HepG2 (cell line): ENCODE measurements around the gene DNAAF1. TPM values are rescaled to one million over a fixed set of nuclear protein-coding genes. Genes with fewer than 3 reads are reported as not detected.

ENCODE experiments used
- AFF4 ChIP-seq: sonication (generic); formaldehyde crosslinking; IDR thresholded peaks from 2 replicates; pipeline ENCODE4 v1.4.0; 2020; ENCODE audit warnings: missing genetic modification reagents
- DDIT3 ChIP-seq: sonication (generic); formaldehyde crosslinking; IDR thresholded peaks from 2 replicates; pipeline ENCODE4 v1.4.0; 2020; ENCODE audit warnings: mild to moderate bottlenecking, missing genetic modification reagents
- ELF4 ChIP-seq: sonication (generic); formaldehyde crosslinking; IDR thresholded peaks from 2 replicates; pipeline ENCODE4 v1.5.0; 2020; ENCODE audit warnings: missing genetic modification reagents, mild to moderate bottlenecking, moderate library complexity, borderline replicate concordance
- ERF ChIP-seq: IDR thresholded peaks from 2 replicates; pipeline ENCODE4 v1.6.1; 2018; ENCODE audit warnings: missing biosample characterization, missing genetic modification reagents
- FOXO1 ChIP-seq: sonication (generic); formaldehyde crosslinking; IDR thresholded peaks from 2 replicates; pipeline ENCODE4 v1.4.0; 2020; ENCODE audit warnings: missing genetic modification reagents
- HCFC1 ChIP-seq: fragments of 150-350 bp; IDR thresholded peaks from 2 replicates; pipeline ENCODE4 v1.6.1; 2014; ENCODE audit warnings: low read depth, low read length
- HOXA3 ChIP-seq: sonication (generic); formaldehyde crosslinking; IDR thresholded peaks from 2 replicates; pipeline ENCODE4 v1.5.0; 2020; ENCODE audit warnings: missing genetic modification reagents
- IKZF4 ChIP-seq: sonication (generic); formaldehyde crosslinking; IDR thresholded peaks from 2 replicates; pipeline ENCODE4 v1.5.1; 2020; ENCODE audit warnings: borderline replicate concordance, mild to moderate bottlenecking, low read depth, missing genetic modification reagents; ENCODE audit errors: not compliant biosample characterization
- MYNN ChIP-seq: sonication (generic); formaldehyde crosslinking; IDR thresholded peaks from 2 replicates; pipeline ENCODE4 v1.4.0; 2020; ENCODE audit warnings: mild to moderate bottlenecking, low read depth, missing genetic modification reagents
- NCOA1 ChIP-seq: sonication (generic); formaldehyde crosslinking; IDR thresholded peaks from 2 replicates; pipeline ENCODE4 v1.9.0; 2021; ENCODE audit warnings: missing genetic modification reagents
- NCOA5 ChIP-seq: sonication (generic); formaldehyde crosslinking; IDR thresholded peaks from 2 replicates; pipeline ENCODE4 v1.4.0; 2020; ENCODE audit warnings: missing genetic modification reagents
- NFYC ChIP-seq: IDR thresholded peaks from 2 replicates; pipeline ENCODE4 v1.6.1; 2016; ENCODE audit warnings: missing genetic modification reagents, missing compliant biosample characterization
- ZNF281 ChIP-seq: sonication (generic); formaldehyde crosslinking; IDR thresholded peaks from 2 replicates; pipeline ENCODE4 v1.4.0; 2020; ENCODE audit warnings: missing genetic modification reagents, borderline replicate concordance
- ZNF615 ChIP-seq: sonication (generic); formaldehyde crosslinking; IDR thresholded peaks from 2 replicates; pipeline ENCODE4 v1.5.0; 2020; ENCODE audit warnings: mild to moderate bottlenecking, missing genetic modification reagents, borderline replicate concordance
- ZSCAN25 ChIP-seq: sonication (generic); formaldehyde crosslinking; IDR thresholded peaks from 2 replicates; pipeline ENCODE4 v1.8.0; 2022; ENCODE audit warnings: mild to moderate bottlenecking, missing genetic modification reagents
- polyA plus RNA-seq, 8 experiments: library from polyadenylated mRNA; depleted of rRNA in 3 of 8; stranded (reverse) in 7 of 8; unstranded in 1 of 8; fragments of >200 nt; fragmentation: Illumina TruSeq in 4 of 8; extraction: Trizol in 4 of 8; gene quantifications; 2 replicates each; pipeline versions ENCODE4 v1.2.1 to v1.2.3, GENCODE V29; 2011 to 2016; ENCODE audit warnings: low read depth in 4 of 8, missing spikeins in 1 of 8, mixed read lengths in 1 of 8; ENCODE audit not compliant: insufficient read depth in 1 of 8
- total RNA-seq, 5 experiments: library from RNA; depleted of rRNA; stranded (reverse); fragments of >200 nt; fragmentation: Illumina TruSeq; extraction: Trizol; gene quantifications; 2 replicates each; pipeline ENCODE4 v1.2.3, GENCODE V29; 2016; ENCODE audit warnings: low read depth in 1 of 5
- TF ChIP-seq, protein P1 (sequence below): sonication (generic); formaldehyde crosslinking; IDR thresholded peaks from 2 replicates; pipeline ENCODE4 v1.4.0; 2020; ENCODE audit warnings: missing genetic modification reagents
- TF ChIP-seq, protein P2 (sequence below): sonication (generic); formaldehyde crosslinking; IDR thresholded peaks from 2 replicates; pipeline ENCODE4 v1.4.0; 2020; ENCODE audit warnings: missing genetic modification reagents
- TF ChIP-seq, protein P3 (sequence below): IDR thresholded peaks from 2 replicates; pipeline ENCODE4 v1.6.1; 2016; ENCODE audit warnings: missing biosample characterization, missing genetic modification reagents, low read depth

Gene DNAAF1
- total and polyA plus RNA-seq, 2 of the 13 experiments (the other 11 are each of a cell fraction or from before 2014, with no cell fraction given): 0.04 TPM; not detected in 1

DNA sequence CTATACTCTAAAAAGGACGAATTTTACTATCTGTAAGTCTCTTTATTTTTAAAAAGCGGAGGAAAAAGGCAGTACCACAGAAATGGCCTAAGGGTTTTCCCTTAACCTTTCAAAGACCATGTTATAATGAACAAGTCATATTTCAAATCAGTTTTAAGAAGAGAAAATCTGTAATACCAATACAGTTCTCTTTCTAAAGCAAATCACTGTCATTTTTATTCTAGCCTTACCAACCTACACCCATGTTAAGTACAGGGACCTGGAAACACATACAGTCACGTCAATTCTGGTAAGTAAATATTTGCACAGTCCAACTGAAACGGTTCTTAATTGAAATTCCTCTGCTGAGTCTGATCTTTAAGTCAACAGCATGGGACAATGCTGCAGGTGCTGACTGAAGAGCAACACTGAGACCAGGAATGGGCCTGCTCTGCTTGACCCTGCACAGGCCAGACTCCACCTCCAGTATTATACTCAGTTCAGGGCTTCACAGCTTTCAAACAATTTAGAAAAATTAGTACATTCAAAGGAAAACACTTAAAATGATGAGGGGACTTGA, 48.6 kb upstream of the DNAAF1 start (continued):
- TF ChIP-seq AFF4 (CRISPR knock-in tag) (no peak), ELF4 (CRISPR knock-in tag) (no peak), NFYC (CRISPR knock-in tag) (no peak), FOXO1 (CRISPR knock-in tag) (peak; percentile 76; the same call in 1 of the 2 replicates), ZNF281 (CRISPR knock-in tag) (no peak), HOXA3 (CRISPR knock-in tag) (peak; percentile 50; the same call in 1 of the 2 replicates), NCOA5 (CRISPR knock-in tag) (no peak), IKZF4 (no peak), DDIT3 (no peak), ZSCAN25 (CRISPR knock-in tag) (no peak), MYNN (CRISPR knock-in tag) (no peak), NCOA1 (no peak), ERF (CRISPR knock-in tag) (peak; percentile 83), ZNF615 (CRISPR knock-in tag) (no peak), HCFC1 (no peak)
- TF ChIP-seq, protein P1, sequence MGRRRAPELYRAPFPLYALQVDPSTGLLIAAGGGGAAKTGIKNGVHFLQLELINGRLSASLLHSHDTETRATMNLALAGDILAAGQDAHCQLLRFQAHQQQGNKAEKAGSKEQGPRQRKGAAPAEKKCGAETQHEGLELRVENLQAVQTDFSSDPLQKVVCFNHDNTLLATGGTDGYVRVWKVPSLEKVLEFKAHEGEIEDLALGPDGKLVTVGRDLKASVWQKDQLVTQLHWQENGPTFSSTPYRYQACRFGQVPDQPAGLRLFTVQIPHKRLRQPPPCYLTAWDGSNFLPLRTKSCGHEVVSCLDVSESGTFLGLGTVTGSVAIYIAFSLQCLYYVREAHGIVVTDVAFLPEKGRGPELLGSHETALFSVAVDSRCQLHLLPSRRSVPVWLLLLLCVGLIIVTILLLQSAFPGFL (CRISPR knock-in tag): no peak
- TF ChIP-seq, protein P2, sequence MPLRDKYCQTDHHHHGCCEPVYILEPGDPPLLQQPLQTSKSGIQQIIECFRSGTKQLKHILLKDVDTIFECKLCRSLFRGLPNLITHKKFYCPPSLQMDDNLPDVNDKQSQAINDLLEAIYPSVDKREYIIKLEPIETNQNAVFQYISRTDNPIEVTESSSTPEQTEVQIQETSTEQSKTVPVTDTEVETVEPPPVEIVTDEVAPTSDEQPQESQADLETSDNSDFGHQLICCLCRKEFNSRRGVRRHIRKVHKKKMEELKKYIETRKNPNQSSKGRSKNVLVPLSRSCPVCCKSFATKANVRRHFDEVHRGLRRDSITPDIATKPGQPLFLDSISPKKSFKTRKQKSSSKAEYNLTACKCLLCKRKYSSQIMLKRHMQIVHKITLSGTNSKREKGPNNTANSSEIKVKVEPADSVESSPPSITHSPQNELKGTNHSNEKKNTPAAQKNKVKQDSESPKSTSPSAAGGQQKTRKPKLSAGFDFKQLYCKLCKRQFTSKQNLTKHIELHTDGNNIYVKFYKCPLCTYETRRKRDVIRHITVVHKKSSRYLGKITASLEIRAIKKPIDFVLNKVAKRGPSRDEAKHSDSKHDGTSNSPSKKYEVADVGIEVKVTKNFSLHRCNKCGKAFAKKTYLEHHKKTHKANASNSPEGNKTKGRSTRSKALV (CRISPR knock-in tag): no peak
- TF ChIP-seq, protein P3, sequence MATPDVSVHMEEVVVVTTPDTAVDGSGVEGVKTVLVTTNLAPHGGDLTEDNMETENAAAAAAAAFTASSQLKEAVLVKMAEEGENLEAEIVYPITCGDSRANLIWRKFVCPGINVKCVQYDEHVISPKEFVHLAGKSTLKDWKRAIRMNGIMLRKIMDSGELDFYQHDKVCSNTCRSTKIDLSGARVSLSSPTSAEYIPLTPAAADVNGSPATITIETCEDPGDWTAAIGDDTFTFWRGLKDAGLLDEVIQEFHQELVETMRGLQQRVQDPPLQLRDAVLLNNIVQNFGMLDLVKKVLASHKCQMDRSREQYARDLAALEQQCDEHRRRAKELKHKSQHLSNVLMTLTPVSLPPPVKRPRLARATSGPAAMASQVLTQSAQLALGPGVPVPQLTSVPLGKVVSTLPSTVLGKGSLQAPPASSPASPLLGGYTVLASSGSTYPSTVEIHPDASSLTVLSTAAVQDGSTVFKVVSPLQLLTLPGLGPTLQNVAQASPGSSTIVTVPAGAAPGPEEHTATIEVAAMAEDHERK (CRISPR knock-in tag): 0 out of 2 replicates have a peak, but pooled peaks have one; percentile 29
